ENCODE results near the gene TCF7L1.
A peak's percentile ranks its signal among the peaks of the same experiment; 100 is the strongest.

The TCF7L1 gene

GRCh38 chr2:85230679-85231467 lies 97.7 kb downstream of the TCF7L1 start:
- no peak for DNase-seq (ENCODE audit: low spot score)

GRCh38 chr2:85231468-85231805 lies 98.2 kb downstream of the TCF7L1 start:
- no peak for DNase-seq (ENCODE audit: low spot score)

GRCh38 chr2:85231952-85232351 lies 98.8 kb downstream of the TCF7L1 start:
- no peak for DNase-seq (ENCODE audit: low spot score)

- DNase-seq (ENCODE audit: low spot score), result no peak
Measured at GRCh38 chr2:85234868-85235267, 101.7 kb downstream of the TCF7L1 start.

DNA sequence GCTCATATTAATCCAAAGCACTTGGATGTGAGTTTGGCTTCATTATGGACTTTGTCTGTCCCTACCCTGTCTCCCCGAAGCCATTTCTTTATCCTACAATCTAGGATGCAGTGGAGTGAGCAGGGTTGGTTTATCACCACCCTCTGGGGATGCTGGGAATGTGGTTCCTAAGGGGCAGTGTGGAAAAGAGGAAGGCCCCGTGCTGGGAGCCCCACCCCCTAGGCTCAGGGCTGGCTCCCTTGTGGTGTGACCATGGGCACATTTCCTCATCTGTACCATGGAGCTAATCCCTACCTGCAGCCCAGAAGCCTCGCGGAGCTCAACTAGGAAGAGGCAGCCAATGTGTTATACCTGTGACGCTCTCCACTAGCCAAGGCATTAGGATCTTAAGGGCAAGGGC lies 102.1 kb downstream of the TCF7L1 start:
- no peak for DNase-seq (ENCODE audit: low spot score)

DNA sequence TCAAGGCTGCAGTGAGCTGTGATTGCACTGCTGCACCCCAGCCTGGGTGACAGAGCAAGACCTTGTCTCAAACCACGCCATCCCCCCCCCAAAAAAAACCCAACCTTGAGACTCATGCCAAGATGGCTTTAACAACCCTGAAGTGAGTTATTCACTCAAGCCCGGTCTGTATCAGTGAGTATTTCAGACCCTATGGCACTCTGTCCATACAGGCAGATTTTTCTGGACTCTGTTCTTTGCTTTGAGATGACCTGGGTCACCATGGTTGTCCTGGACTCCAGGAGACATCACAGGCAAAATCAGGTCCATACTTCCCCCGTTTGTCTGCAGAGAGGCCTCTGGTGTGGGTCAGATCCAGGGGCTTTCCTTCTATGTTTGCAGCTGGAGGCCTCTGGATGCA lies 102.9 kb downstream of the TCF7L1 start:
- DNase-seq (ENCODE audit: low spot score), result no peak

- no peak for DNase-seq (ENCODE audit: low spot score)
Measured at GRCh38 chr2:85237849-85238565, 104.8 kb downstream of the TCF7L1 start.

GRCh38 chr2:85238607-85239006 lies 105.4 kb downstream of the TCF7L1 start:
- DNase-seq (ENCODE audit: low spot score), result no peak

DNA sequence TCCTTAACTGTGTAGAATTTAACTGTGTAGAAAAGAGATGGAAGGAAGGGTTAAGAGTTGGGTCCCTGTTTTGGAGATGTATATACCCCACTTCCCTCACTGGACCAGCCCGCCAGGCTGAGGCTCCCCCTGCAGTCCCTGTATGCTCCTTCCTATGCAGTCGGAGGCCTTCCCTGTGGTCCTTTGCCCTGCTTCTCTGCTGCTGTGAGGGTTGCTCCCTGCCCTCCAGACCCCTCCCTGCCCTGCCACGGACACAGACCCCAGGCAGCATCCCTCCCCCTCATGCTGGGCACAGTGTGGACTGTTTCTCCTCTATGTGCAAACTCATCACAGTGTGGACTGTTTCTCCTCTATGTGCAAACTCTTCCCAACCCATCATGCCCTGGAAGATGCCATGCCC lies 105.9 kb downstream of the TCF7L1 start:
- no peak for DNase-seq (ENCODE audit: low spot score)

GRCh38 chr2:85240055-85240454 lies 106.9 kb downstream of the TCF7L1 start:
- no peak for DNase-seq (ENCODE audit: low spot score)

DNA sequence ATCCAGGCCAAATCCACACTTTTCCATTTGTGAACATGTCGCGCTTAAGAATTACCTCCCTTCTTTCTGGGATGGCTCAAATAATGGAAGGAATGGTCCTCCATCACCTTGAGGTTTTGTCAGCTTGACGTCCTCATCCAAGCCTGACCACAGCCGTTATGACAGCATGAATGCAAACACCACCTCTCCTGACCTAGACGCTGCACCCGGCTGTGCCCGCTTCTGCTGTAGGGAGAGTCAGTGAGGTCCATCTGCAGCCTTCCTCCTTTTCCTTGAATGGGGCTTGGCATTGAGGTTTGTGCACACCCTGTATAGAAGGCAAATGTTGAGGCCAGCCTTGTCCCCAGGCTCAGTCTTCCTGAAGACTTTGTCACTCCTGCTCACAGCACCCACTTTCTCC lies 109.1 kb downstream of the TCF7L1 start:
- DNase-seq (ENCODE audit: low spot score), result no peak

DNA sequence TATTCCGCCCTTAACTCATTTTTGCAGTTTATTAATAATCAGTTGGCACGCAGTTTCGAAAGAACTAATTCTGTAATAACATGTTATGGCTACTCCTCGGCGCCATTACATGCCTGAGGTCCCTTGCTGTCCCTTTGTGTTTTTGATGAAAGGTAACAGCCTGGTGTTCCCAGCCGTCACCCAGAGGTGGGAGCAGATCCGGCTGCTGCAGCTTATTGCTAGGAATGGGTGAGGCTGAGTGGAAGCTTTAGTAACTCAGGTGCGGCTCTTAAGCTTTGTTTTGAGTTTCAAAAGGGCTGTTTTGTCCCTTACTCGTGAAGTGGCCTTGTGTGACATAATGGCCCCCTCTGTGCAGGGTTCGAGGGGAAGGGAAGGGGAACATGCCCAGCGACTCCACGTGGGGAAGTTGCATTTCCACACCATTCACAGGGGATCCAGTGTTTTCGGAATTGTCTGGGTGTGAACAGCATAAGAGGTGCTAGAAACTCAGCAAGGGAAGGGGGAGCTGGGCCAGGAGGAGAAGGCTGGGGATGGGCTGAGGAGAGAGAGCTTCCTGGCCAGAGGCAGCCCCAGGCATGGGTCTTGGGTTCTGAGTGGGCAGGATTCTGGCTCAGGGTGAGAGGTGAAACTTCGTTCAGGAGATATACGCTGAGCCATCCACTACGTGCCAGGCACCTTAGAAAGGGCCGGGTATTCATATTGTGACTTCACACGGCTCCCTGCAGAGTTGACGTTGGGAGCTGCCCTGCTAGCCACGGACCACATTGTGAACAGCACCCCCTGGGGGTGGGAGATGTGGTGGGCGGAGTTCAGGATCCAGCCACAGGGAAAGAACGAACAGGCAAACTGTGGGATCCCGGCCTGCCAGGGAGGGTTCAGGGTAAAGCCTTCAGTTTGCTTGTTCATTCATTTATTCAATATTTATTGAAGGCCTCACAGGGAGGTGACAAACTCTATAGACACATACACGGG lies 110.2 kb downstream of the TCF7L1 start:
- peak; percentile 81 for DNase-seq (ENCODE audit: low spot score)

- DNase-seq (ENCODE audit: low spot score), result no peak
Measured at GRCh38 chr2:85244828-85245227, 111.6 kb downstream of the TCF7L1 start.

DNA sequence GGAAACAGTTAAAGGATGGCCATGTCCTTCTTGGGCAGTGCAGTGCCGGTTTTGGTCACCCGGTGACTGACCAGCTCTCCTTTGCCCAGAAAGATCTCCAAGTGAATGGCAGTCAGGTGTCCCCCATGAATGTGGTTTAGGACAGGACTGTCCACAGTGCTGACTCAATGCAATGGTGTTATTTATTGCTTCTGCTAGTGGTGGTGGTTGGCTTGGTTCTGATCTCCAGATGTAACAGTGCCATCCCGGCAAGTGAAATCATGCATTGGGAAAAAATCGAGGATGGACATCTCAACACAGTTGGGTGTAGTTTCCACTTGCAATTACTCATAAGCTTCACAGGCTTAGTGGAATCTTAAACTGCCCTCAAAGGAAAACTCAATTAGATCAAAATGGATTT lies 112.7 kb downstream of the TCF7L1 start:
- DNase-seq (ENCODE audit: low spot score), result no peak

- no peak for DNase-seq (ENCODE audit: low spot score)
Measured at GRCh38 chr2:85246348-85246747, 113.2 kb downstream of the TCF7L1 start.

- no peak for DNase-seq (ENCODE audit: low spot score)
Measured at GRCh38 chr2:85247610-85248009, 114.4 kb downstream of the TCF7L1 start.

DNA sequence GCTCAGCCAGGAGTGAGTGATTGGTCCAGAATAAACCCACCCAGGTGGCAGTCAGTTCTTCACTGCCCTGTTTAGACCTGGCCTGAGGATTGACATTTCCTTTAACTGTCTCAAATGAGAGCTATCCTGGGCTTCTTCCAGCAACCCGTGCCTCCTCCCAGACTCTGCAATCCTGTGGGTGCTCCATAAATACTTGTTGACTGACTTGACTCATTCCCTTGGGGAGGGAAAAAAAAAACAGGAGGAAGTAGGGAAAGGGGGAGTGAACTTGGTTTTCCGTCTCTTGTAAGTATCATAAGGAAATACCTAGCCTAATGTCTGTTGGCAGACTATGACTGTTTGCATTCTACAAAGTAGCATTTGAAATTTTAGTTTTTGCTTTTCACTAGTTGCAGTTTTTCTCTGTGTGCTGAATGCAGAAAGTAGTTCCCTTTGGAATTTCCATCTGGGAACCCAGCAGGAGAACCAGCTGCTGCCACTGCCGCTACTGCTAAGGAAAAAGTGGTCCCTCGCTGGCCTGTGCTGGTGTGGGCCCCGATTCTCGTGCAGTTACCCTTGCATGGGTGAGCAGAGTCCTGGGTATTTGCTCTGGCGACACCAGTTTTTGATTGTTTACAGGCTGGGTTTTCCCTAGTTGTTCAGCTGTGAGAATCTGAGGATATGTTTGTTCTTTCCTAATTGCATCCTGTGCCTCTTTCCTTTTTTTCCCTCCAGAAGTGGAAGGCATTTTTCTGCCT lies 115.7 kb downstream of the TCF7L1 start:
- DNase-seq (ENCODE audit: low spot score), result no peak

DNA sequence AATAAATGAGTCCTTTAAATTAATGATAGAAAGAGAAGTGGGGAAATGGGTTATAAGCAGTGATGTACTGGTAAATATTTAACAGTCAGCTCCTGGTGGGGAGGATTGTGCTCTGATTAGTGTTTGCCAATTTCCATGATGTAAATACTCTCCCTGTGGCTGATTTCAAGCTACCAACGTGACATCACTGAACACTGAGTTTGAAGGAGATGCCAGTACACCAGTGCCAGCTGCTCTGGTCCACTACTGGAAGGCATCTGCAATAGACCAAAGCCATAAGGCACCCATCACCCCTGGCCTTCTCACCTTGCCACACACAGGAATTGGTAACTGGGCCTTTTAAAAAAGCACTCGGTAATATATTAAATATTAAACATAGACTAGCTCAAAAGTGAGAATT lies 116.9 kb downstream of the TCF7L1 start:
- DNase-seq (ENCODE audit: low spot score), result no peak

GRCh38 chr2:85251070-85251616 lies 118.0 kb downstream of the TCF7L1 start:
- no peak for DNase-seq (ENCODE audit: low spot score)

- no peak for DNase-seq (ENCODE audit: low spot score)
Measured at GRCh38 chr2:85253890-85254289, 120.7 kb downstream of the TCF7L1 start.

DNA sequence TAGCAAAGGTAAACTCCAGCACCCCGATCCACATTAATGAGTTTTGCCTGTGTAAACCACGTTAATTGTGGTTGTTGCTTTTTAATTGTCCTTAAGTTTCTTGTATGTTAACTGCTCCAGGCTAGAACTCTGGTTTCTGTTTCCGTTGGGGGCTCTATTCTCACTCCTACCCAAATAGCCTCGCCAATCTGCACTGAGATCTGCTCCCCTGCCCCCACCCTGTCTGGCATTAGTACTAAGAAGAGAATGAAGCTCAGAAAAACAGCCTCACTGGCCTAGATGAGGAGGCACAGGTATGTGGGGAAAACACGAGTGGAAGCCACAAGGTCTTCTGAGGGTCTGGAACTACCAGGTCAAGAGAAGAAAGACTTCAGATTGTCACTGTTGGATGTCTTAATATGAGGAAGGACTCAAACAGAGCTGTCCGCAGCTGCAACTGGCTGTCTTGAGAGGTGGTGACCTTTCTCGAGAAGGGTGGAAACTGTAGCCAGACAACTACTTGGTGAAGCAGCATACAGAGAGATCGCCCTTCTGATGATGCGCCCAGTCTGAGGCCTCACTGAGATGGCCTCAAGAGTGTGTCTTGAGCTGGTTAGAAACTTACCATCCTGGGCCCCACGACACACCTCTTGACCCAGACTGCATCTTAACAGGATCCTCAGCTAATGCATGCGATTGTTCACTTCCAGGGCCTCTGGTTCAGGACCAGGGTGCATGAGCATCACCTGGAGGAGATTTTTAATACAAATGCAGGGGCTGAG lies 121.5 kb downstream of the TCF7L1 start:
- no peak for DNase-seq (ENCODE audit: low spot score)
